GM12892 (cell line): ENCODE data around the gene PURB.
A peak's percentile ranks its signal among the peaks of the same experiment; 100 is the strongest.
"Not testable (repeated sequence)": the region's sequence is repeated elsewhere in the genome, so short reads cannot be mapped to it uniquely, and the experiment has no call there.

Source experiments
- DNase-seq: peaks from one replicate; pipeline ENCODE4 v3.0.0; 2011; ENCODE audit not compliant: insufficient read length
- FAIRE-seq: peaks from 2 replicates; lab custom pipeline; 2011; peaks lifted over from hg19 to GRCh38; lab: Jason Lieb, UNC
- POLR2A ChIP-seq: IDR thresholded peaks from 2 replicates; pipeline ENCODE4 v1.6.1; 2011; ENCODE audit warnings: low read depth, low read length, control low read depth
- POLR2AphosphoS5 ChIP-seq: IDR thresholded peaks from 2 replicates; pipeline ENCODE4 v1.6.1; 2011; ENCODE audit warnings: low read depth, low read length, control low read depth
- TAF1 ChIP-seq: IDR thresholded peaks from 2 replicates; pipeline ENCODE4 v1.6.1; 2011; ENCODE audit warnings: low read depth, mild to moderate bottlenecking, control low read depth, low read length, borderline replicate concordance

PURB gene

DNA sequence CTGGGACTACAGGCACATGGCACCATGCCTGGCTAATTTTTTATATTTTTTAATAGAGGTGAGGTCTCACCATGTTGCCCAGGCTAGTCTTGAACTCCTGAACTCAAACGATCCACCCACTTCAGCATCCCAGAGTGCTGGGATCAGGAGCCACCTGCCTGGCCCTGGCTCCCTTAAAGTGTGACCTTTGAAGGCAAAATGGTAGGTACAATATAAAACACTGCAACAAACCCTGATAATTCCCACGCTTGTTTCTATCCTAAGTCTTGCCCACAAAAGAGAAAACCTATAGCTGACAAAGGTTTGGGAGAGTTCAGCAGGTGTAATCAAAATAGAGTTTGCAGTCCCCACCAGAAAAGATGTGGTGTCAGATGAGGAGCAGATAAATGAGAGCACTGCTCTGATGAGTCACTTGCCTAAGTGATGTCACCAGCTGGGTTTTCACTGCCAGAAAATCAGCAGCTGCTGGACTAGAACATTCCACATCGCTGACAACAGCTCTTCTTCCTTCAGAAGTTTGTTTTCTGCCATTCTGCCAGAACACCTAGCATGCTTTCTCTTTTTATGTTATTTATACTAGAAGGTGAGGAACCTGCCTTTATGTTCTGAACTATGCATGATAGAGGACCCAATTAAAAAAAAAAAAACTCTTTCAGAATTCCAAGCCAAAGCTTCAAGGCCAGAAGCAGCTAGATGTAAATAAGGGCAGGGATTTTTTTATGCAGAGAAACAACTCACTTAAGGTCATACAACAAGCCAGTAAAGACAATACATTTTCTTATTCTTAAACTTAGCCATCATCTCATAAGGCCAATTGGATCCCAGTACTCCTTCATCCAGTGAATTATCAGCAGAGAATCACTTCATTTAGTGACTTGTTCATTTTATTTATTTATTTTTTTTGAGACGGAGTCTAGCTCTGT is 18.0 kb downstream of the PURB start:
- FAIRE-seq (no peak), DNase-seq (no peak)
- TF ChIP-seq POLR2AphosphoS5 = no peak

DNA sequence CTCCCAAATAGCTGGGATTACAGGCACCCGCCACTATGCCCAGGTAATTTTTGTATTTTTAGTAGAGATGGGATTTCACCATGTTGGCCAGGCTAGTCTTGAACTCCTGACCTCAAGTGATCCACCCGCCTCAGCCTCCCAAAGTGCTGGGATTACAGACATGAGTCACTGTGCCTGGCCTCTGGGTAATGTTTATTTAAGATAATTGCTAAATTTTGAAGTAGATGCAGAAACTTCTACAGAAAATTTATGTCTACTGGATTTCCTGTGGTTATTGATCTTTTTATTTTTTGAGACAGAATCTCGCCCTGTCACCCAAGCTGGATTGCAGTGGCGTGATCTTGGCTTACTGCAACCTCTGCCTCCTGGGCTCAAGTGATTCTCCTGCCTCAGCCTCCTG is 23.4 kb downstream of the PURB start:
- FAIRE-seq, DNase-seq: not testable (repeated sequence)

DNA sequence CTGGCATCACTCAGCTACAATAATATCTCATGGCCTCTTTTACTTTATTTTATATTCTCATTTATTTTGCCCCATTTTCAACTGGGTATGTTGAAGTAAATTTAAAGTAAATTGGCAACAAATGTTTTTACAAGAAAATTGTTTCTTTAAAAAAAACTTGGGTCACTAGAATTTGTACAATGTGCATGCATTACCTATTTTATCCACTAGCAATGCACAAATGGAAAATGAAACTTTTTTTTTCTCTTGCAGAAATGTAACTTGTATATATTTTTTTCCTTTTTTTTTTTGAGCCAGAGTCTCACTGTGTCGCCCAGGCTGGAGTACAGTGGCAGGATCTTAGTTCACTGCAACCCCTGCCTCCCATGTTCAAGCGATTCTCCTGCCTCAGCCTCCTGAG is 27.2 kb downstream of the PURB start:
- DNase-seq (no peak), FAIRE-seq (no peak)
- TF ChIP-seq POLR2AphosphoS5 (no peak), POLR2A (no peak), TAF1 (no peak)

DNA sequence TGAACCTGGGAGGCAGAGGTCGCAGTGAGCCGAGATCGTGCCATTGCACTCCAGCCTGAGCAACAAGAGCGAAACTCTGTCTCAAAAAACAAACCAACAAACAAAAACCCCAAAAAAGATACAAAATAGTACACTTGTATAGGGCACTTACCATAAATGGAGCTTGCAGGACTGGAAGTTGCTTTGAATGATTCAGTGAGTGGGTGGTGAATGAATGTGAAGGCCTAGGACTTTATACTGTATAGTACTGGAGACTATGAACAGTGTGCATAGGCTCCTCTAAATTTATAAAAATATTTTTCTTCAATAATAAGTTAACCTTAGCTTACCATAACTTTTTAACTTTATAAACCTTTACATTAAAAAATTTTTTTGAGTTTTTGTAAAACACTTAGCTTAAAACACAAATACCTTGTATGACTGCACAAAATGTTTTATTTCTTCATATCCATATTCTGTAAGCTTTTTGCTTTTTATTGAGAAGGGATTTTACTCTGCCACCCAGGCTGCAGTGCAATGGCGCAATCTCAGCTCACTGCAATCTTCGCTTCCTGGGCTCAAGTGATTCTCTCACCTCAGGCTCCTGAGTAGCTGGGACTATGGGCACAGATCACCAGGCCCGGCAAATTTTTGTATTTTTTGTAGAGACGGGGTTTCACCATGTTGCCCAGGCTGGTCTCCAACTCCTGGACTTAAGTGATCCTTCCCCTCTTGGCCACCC is 30.5 kb downstream of the PURB start:
- no peak for TF ChIP-seq TAF1
- TF ChIP-seq POLR2AphosphoS5 = no peak
- no peak for TF ChIP-seq POLR2A
- FAIRE-seq (no peak), DNase-seq (no peak)

DNA sequence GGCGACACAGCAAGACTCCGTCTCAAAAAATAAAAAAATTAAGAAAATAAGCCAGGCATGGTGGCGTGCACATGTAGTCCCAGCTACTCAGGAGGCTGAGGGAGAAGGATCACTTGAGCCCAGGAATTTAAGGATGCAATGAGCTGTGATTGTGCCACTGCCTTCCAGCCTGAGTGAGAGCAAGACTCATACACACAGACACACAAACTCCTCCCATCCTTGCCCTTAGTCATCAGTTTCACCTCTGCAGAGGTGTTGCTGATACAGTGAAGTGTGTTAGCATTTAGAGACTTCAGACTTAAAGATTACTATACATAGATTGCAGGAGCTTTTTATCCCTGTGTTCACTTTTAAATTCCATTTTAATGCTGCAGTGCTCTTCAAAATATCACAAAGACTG is 31.9 kb downstream of the PURB start:
- no peak for FAIRE-seq

DNA sequence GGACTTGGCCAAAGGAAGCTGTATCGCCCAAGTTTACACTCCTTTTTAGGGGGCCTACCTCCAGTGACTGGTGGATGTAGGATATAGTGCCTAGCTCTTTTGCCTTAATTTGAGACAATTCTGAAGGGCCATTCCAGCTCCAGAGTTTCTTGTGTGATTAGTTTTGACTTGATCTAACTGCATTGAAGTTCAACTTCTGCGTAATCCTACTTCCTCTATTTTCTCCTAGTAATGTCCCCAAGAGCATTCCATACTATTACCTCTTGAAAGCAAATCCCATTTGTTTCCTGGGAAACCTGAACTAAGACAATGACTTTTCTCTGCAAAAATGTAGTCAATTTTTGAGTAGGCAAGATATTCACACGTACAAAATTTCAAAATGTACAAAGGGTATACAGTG is 32.7 kb downstream of the PURB start:
- no peak for DNase-seq
- FAIRE-seq = no peak

More for the DNA sequence above, 31.9 kb downstream of the PURB start:
- no peak for TF ChIP-seq TAF1
- TF ChIP-seq POLR2AphosphoS5 = no peak
- no peak for TF ChIP-seq POLR2A
- DNase-seq = no peak

DNA sequence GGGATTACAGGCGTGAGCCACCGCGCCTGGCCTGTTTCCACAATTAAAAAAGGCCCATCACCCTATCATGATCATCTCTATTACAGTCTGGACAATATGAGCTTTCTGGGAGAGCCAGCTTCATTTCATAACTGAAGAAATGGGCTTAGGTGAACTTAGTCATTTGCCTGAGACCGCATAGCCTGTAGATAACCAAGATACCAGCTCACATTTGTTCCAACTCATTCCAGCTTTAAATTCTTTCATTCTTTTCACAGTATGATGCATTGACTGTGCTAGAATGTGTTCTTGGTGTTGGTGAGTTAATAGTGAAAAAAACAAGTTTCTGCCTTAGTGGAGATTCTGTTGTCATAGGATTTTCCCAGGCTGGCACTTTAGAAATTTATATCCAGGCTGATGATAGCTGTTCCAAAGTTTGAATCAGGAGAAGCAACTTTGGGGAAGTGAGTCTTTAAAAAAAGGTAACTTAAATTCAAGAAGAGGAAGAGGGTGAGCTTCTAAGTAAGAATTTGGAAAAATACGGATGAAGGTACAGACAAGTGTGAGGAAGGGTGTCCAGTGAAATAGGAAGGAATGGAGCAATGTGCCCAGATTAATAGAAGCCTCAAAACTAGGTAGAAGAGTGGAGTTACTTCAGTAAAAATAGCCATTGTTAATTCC is 35.3 kb downstream of the PURB start:
- TF ChIP-seq POLR2AphosphoS5 = no peak
- no peak for TF ChIP-seq TAF1
- TF ChIP-seq POLR2A = no peak
- FAIRE-seq = no peak
- no peak for DNase-seq

More for the DNA sequence above, 32.7 kb downstream of the PURB start:
- TF ChIP-seq TAF1 (no peak), POLR2AphosphoS5 (no peak), POLR2A (no peak)

DNA sequence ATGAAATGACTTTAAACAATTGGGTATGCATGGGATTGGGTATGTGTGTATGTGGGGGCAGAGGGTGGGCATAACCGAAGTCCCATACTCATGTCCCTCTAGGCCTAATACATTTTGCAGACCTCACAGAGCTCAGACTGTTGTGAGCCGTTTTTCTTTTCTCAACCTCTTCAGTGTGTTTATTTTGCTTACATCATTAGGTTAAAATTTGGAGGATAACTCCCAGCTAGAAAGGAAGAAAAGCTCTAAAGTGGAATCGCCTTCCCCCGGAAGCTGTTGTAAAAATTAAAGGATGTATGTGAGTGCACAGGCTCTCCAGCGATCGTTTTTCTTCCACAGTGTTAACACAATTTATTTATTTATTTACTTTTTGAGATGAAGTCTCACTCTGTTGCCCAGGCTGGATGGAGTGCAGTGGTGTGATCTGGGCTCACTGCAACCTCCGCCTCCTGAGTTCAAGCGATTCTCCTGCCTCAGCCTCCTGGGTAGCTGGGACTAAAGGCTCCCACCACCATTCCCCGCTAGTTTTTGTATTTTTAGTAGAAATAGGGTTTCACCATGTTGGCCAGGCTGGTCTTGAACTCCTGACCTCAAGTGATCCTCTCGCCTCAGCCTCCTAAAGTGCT is 36.0 kb downstream of the PURB start:
- DNase-seq = no peak
- no peak for TF ChIP-seq POLR2AphosphoS5
- no peak for TF ChIP-seq TAF1
- TF ChIP-seq POLR2A = no peak
- FAIRE-seq = no peak

DNA sequence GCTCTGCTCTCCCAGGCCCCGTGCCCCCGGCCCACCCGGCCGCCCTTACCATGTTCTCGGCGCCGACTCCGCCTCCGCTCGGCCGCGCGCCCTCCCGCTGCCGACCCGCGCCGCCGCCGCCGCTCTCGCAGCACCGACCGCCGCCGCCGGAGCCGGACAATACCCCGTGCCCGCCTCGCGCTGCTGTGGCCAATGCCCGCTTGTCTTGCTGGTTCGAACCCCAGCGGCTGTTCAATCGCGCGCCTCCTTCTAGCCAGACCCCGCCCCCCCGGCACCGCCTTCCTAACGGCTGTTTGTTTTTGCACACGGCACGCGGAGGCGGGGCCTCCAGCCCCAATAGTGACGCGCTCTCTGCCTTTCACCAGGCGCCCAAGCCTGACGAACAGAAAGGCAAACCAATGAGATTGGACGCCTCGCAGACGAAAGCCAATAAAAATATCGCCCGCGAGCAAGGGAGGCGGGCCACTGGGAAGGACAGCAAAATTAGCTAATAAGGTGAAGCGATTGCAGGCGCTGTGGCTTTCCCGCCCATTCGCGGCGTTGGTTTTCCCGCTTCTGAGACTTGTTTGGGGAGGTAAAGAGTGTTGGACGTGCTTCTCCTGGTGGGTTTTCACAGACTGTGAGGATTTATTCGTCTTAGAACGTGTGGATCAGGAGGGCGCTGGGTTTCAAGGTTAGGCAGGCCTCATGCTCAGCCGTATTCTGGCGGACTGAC is 37.3 kb downstream of the PURB start, which contains the start of gene H2AZ2:
H2AZ2 (minus strand) TSS at position 168 of the 715 bp plus-strand sequence; CDS start at position 52, 116 bp downstream.
- peak; percentile 89 for DNase-seq
- TF ChIP-seq POLR2AphosphoS5 = peak; percentile 77
- TF ChIP-seq POLR2A = peak; percentile 88
- peak; percentile 74 for TF ChIP-seq TAF1
- FAIRE-seq = peak; percentile 94

DNA sequence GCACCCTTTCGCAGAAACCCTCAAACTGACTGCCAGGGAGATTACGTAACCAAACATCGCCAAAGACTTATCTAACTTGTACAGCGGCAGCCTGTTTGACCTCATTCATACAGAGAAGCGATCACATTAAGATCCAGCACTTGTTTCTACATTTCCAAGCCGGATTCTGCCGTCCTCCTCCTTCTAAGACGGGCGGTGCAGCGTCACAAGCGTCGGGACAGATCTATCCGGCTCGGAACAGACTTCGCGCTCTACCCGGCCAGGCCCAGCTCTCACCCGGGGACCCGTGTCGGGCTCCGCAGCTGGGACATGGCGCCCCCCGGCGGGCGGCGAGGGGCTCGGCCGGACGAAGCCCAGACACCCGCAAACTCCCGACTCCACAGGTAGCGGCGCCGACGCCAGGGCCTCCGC is 37.8 kb downstream of the PURB start:
- no peak for FAIRE-seq
- peak; percentile 73 for DNase-seq
- no peak; the same call in 1 of the 2 replicates for TF ChIP-seq POLR2A
- TF ChIP-seq POLR2AphosphoS5 = peak; percentile 52; the same call in 1 of the 2 replicates
- 0 out of 2 replicates have a peak, but pooled peaks have one; percentile 44 for TF ChIP-seq TAF1
